Hepatic stellate cell (primary cell): ENCODE data around the gene COL5A1.

Experiments
- DNase-seq: peaks from one replicate; pipeline ENCODE4 v3.0.0; 2011; ENCODE audit warnings: low spot score

Gene COL5A1

GRCh38 chr9:134626571-134627416, 14.8 kb upstream of the COL5A1 start:
- DNase-seq: no peak

GRCh38 chr9:134627417-134628353, 13.9 kb upstream of the COL5A1 start:
- no peak for DNase-seq

GRCh38 chr9:134628354-134628736, 13.3 kb upstream of the COL5A1 start:
- no peak for DNase-seq

- no peak for DNase-seq
Observed at GRCh38 chr9:134629061-134629585, 12.5 kb upstream of the COL5A1 start.

GRCh38 chr9:134629586-134630392, 11.8 kb upstream of the COL5A1 start:
- DNase-seq: no peak

GRCh38 chr9:134630393-134630790, 11.2 kb upstream of the COL5A1 start:
- DNase-seq: no peak

GRCh38 chr9:134630861-134631260, 10.7 kb upstream of the COL5A1 start:
- DNase-seq: no peak

GRCh38 chr9:134631881-134632280, 9.7 kb upstream of the COL5A1 start:
- no peak for DNase-seq

GRCh38 chr9:134632329-134632728, 9.3 kb upstream of the COL5A1 start:
- no peak for DNase-seq

GRCh38 chr9:134633362-134634142, 8.1 kb upstream of the COL5A1 start:
- DNase-seq: no peak

GRCh38 chr9:134634176-134634575, 7.4 kb upstream of the COL5A1 start:
- no peak for DNase-seq

GRCh38 chr9:134634667-134635230, 6.9 kb upstream of the COL5A1 start:
- no peak for DNase-seq

GRCh38 chr9:134635351-134636148, 6.1 kb upstream of the COL5A1 start:
- DNase-seq: no peak

- DNase-seq: no peak
Observed at GRCh38 chr9:134636149-134636507, 5.5 kb upstream of the COL5A1 start.

- no peak for DNase-seq
Observed at GRCh38 chr9:134637241-134637640, 4.4 kb upstream of the COL5A1 start.

GRCh38 chr9:134637696-134638501, 3.7 kb upstream of the COL5A1 start:
- DNase-seq: no peak

- DNase-seq: no peak
Observed at GRCh38 chr9:134638502-134639090, 3.0 kb upstream of the COL5A1 start.

- no peak for DNase-seq
Observed at GRCh38 chr9:134639994-134640393, 1.6 kb upstream of the COL5A1 start.
